ENCODE data around the gene USP30. TPM values are rescaled to one million over a fixed set of nuclear protein-coding genes. Genes with fewer than 3 reads are reported as not detected.
A peak's percentile ranks its signal among the peaks of the same experiment; 100 is the strongest.

The USP30 gene
- 10 to 100 TPM; 18.0 to 30.1 TPM for total RNA-seq

- Histone ChIP-seq H3K27ac (peak within 1 kb of the TSS; percentile 83 to 87), H3K4me1 (replicated peaks) (no peaks in the 10 kb centered on the region), H3K9me3 (no peaks in the 10 kb centered on the region), H3K4me3 (peak within 1 kb of the TSS; percentile 77 to 80), H3K27me3 (replicated peaks; ENCODE audit: insufficient read depth) (no peaks in the 10 kb centered on the region), H3K36me3 (no peaks in the 10 kb centered on the region)
- peak; percentile 70 for DNase-seq (ENCODE audit: low spot score)
- peak; percentile 93 for TF ChIP-seq POLR2AphosphoS5 (IDR thresholded peaks at IDR 0.05)
- peak; percentile 31 for TF ChIP-seq POLR2A (IDR thresholded peaks at IDR 0.05)
- TF ChIP-seq CTCF (IDR thresholded peaks at IDR 0.05) = peak in 2 of 4 experiments; percentile 5 to 23
- under 1% methylated on average over 61 of the region's 61 CpGs for WGBS
- intact Hi-C loops (cut with DNase I) = no loop called here
Observed at GRCh38 chr12:109052414-109053323, at the start of gene USP30. TSS of gene USP30 (plus strand) at chr12:109052576. CDS start at chr12:109052679, 103 bp downstream.

GRCh38 chr12:109004017-109004416, 48.4 kb upstream of the USP30 start:
- WGBS = 71% methylated on average over 3 of the region's 3 CpGs
- Histone ChIP-seq H3K4me1 (replicated peaks) (no peaks in the 10 kb centered on the region), H3K36me3 (no peaks in the 10 kb centered on the region), H3K9me3 (no peaks in the 10 kb centered on the region), H3K4me3 (no peak overlapping the region), H3K27me3 (replicated peaks; ENCODE audit: insufficient read depth) (no peaks in the 10 kb centered on the region), H3K27ac (no peak overlapping the region)
- DNase-seq (ENCODE audit: low spot score) = no peak
- TF ChIP-seq POLR2AphosphoS5 (IDR thresholded peaks at IDR 0.05) (no peak), CTCF (IDR thresholded peaks at IDR 0.05) (no peak), POLR2A (IDR thresholded peaks at IDR 0.05) (no peak)
- intact Hi-C loops (cut with DNase I) = no loop called here

GRCh38 chr12:109009766-109010165, 42.6 kb upstream of the USP30 start:
- WGBS = 93% methylated on average over 1 of the region's 1 CpG
- DNase-seq (ENCODE audit: low spot score) = no peak
- TF ChIP-seq POLR2AphosphoS5 (IDR thresholded peaks at IDR 0.05) (no peak), CTCF (IDR thresholded peaks at IDR 0.05) (no peak), POLR2A (IDR thresholded peaks at IDR 0.05) (no peak)
- Histone ChIP-seq H3K27ac (no peak overlapping the region), H3K4me3 (no peak overlapping the region), H3K4me1 (replicated peaks) (no peaks in the 10 kb centered on the region), H3K9me3 (no peaks in the 10 kb centered on the region), H3K27me3 (replicated peaks; ENCODE audit: insufficient read depth) (no peaks in the 10 kb centered on the region), H3K36me3 (no peaks in the 10 kb centered on the region)
- intact Hi-C loops (cut with DNase I) = no loop called here

- no peak for DNase-seq (ENCODE audit: low spot score)
- Histone ChIP-seq H3K27ac (no peak overlapping the region), H3K27me3 (replicated peaks; ENCODE audit: insufficient read depth) (no peaks in the 10 kb centered on the region), H3K4me1 (replicated peaks) (no peaks in the 10 kb centered on the region), H3K36me3 (no peaks in the 10 kb centered on the region), H3K9me3 (no peaks in the 10 kb centered on the region), H3K4me3 (no peak overlapping the region)
- TF ChIP-seq CTCF (IDR thresholded peaks at IDR 0.05) (no peak), POLR2AphosphoS5 (IDR thresholded peaks at IDR 0.05) (no peak), POLR2A (IDR thresholded peaks at IDR 0.05) (no peak)
- intact Hi-C loops (cut with DNase I) = no loop called here
- WGBS = 84% methylated on average over 2 of the region's 2 CpGs
Observed at GRCh38 chr12:109010259-109010658, 42.1 kb upstream of the USP30 start.

All from prostate gland (tissue), 2 donors.